K562 (cell line): Measurements from ENCODE around the gene POLR2H. TPM values are rescaled to one million over a fixed set of nuclear protein-coding genes. Genes with fewer than 3 reads are reported as not detected.
A peak's percentile ranks its signal among the peaks of the same experiment; 100 is the strongest.

Experiments
- CHD2 ChIP-seq: IDR thresholded peaks from 2 replicates; pipeline ENCODE4 v1.6.1; 2011; ENCODE audit warnings: low read depth, low read length
- CTBP1 ChIP-seq: fragments of 450-650 bp; IDR thresholded peaks from 2 replicates; pipeline ENCODE4 v1.6.1; 2016; ENCODE audit warnings: borderline replicate concordance
- CTCFL ChIP-seq: IDR thresholded peaks from 2 replicates; pipeline ENCODE4 v1.6.1; 2011; ENCODE audit warnings: borderline replicate concordance, low read depth, mild to moderate bottlenecking, moderate library complexity, low read length; ENCODE audit not compliant: insufficient read depth, poor library complexity, severe bottlenecking
- HNRNPLL ChIP-seq: fragments of 200-400 bp; formaldehyde crosslinking; IDR thresholded peaks from 2 replicates; pipeline ENCODE4 v1.6.1; 2017; ENCODE audit warnings: low read length, low read depth, mild to moderate bottlenecking; ENCODE audit not compliant: poor library complexity, severe bottlenecking
- MNT ChIP-seq, 2 experiments: fragments of 450-650 bp; conservative IDR thresholded peaks; 2 replicates each; pipeline ENCODE4 v1.6.1; 2017; ENCODE audit warnings: mild to moderate bottlenecking in 2 of 2, moderate library complexity in 2 of 2
- MTA2 ChIP-seq: fragments of 450-650 bp; IDR thresholded peaks from 2 replicates; pipeline ENCODE4 v1.6.1; 2016; ENCODE audit warnings: low read depth
- PKNOX1 ChIP-seq: fragments of 450-650 bp; IDR thresholded peaks from 2 replicates; pipeline ENCODE4 v1.6.1; 2016
- POU5F1 ChIP-seq: fragments of 150-350 bp; IDR thresholded peaks from 2 replicates; pipeline ENCODE4 v1.6.1; 2014; ENCODE audit warnings: borderline replicate concordance, low read length, low read depth, mild to moderate bottlenecking; ENCODE audit not compliant: partially characterized antibody
- RBM17 ChIP-seq: fragments of 200-400 bp; formaldehyde crosslinking; IDR thresholded peaks from 2 replicates; pipeline ENCODE4 v1.6.1; 2017; ENCODE audit warnings: low read depth, mild to moderate bottlenecking, low read length, borderline replicate concordance
- RHOXF2B ChIP-seq: fragments of 250-450 bp; sonication (Bioruptor Pico); conservative IDR thresholded peaks from 2 replicates; pipeline ENCODE4 v1.5.1; 2021
- SIN3A ChIP-seq, 2 experiments: fragments of 150-350 bp in 1 of 2; IDR thresholded peaks; 2 replicates each; pipeline ENCODE4 v1.6.1; 2011 to 2016; ENCODE audit warnings: borderline replicate concordance in 2 of 2, low read depth in 2 of 2, low read length in 2 of 2, mild to moderate bottlenecking in 2 of 2, moderate library complexity in 2 of 2; ENCODE audit not compliant: control insufficient read depth in 1 of 2
- SMAD4 ChIP-seq: fragments of 250-450 bp; sonication (Bioruptor Pico); conservative IDR thresholded peaks from 2 replicates; pipeline ENCODE4 v1.8.0; 2021; ENCODE audit warnings: inconsistent platforms, mild to moderate bottlenecking, moderate library complexity
- SNIP1 ChIP-seq: fragments of 450-650 bp; IDR thresholded peaks from 2 replicates; pipeline ENCODE4 v1.7.1; 2017; ENCODE audit warnings: low read depth, mild to moderate bottlenecking
- SRSF3 ChIP-seq: fragments of 200-400 bp; formaldehyde crosslinking; IDR thresholded peaks from 2 replicates; pipeline ENCODE4 v1.6.1; 2016; ENCODE audit warnings: mild to moderate bottlenecking, low read length, moderate library complexity; ENCODE audit not compliant: insufficient read depth
- TSC22D4 ChIP-seq: fragments of 450-650 bp; IDR thresholded peaks from 2 replicates; pipeline ENCODE4 v1.6.1; 2016; ENCODE audit warnings: missing genetic modification characterization, missing biosample characterization, control low read depth
- ZBTB7A ChIP-seq: IDR thresholded peaks from 2 replicates; pipeline ENCODE4 v1.6.1; 2011; ENCODE audit warnings: low read depth, mild to moderate bottlenecking, low read length, moderate library complexity, borderline replicate concordance; ENCODE audit not compliant: control insufficient read depth
- ZNF217 ChIP-seq: sonication (generic); formaldehyde crosslinking; IDR thresholded peaks from 2 replicates; pipeline ENCODE4 v1.8.0; 2022; ENCODE audit warnings: mild to moderate bottlenecking, missing genetic modification reagents
- ZNF592 ChIP-seq: fragments of 450-650 bp; IDR thresholded peaks from 2 replicates; pipeline ENCODE4 v1.6.1; 2017; ENCODE audit warnings: antibody characterized with exemption, mild to moderate bottlenecking
- ZNF764 ChIP-seq: fragments of 250-450 bp; sonication (Bioruptor Pico); IDR thresholded peaks from 2 replicates; pipeline ENCODE4 v1.4.0; 2020; ENCODE audit warnings: low read depth, mild to moderate bottlenecking, moderate library complexity
- polyA plus RNA-seq, 8 experiments: library from polyadenylated mRNA; depleted of rRNA in 4 of 8; stranded (reverse) in 5 of 8; unstranded in 3 of 8; fragments of >200 nt; fragmentation: Nextera tagmentation in 2 of 8; fragmentation: Illumina TruSeq in 1 of 8; extraction: Ambion mirVana in 2 of 8; extraction: Trizol in 1 of 8; gene quantifications; 2 replicates each; pipeline versions ENCODE4 v1.2.1 to v1.2.3, GENCODE V29; 2011 to 2014; ENCODE audit warnings: inconsistent platforms in 1 of 8, missing spikeins in 1 of 8
- total RNA-seq, 7 experiments: library from RNA; depleted of rRNA in 6 of 7; stranded (reverse); fragments of >200 nt in 6 of 7; fragmentation: Illumina TruSeq in 2 of 7; extraction: Trizol in 2 of 7; gene quantifications; 2 replicates each; pipeline versions ENCODE4 v1.2.1 to v1.2.3, GENCODE V29; 2011 to 2021; ENCODE audit warnings: low replicate concordance in 1 of 7

Gene POLR2H
- total and polyA plus RNA-seq, 9 of the 15 experiments (the other 6 are each of a cell fraction or from before 2014, with no cell fraction given): 128 to 512 (median 220) TPM

GRCh38 chr3:184361532-184361931 lies at the start of gene POLR2H, which contains the start of gene CLCN2 (continued):
- TF ChIP-seq PKNOX1: no peak
- TF ChIP-seq ZNF217 (CRISPR knock-in tag): no peak
- peak in 1 of 2 experiments; percentile 51; a peak in 2 of 4 replicates for TF ChIP-seq SIN3A (IDR thresholded peaks at IDR 0.05; ENCODE audit: borderline replicate concordance in 2 of 2, control insufficient read depth in 1 of 2, low read depth in 2 of 2, low read length in 2 of 2)
- no peak for TF ChIP-seq MTA2
- 0 out of 2 replicates have a peak, but pooled peaks have one; percentile 23 for TF ChIP-seq ZNF764 (CRISPR knock-in tag)
- no peak for TF ChIP-seq TSC22D4 (tag)
- TF ChIP-seq RHOXF2B (CRISPR knock-in tag): no peak
- TF ChIP-seq SNIP1: no peak
- TF ChIP-seq POU5F1: no peak
- TF ChIP-seq MNT (conservative IDR thresholded peaks at IDR 0.05): peak in 1 of 2 experiments; percentile 80; a peak in 3 of 4 replicates
- TF ChIP-seq CTCFL: peak; percentile 24
- TF ChIP-seq ZNF592: peak; percentile 51; the same call in 1 of the 2 replicates
- no peak for TF ChIP-seq SRSF3
- 0 out of 2 replicates have a peak, but pooled peaks have one; percentile 25 for TF ChIP-seq CTBP1
- TF ChIP-seq SMAD4 (CRISPR knock-in tag): 0 out of 2 replicates have a peak, but pooled peaks have one; percentile 22
- peak; percentile 96; the same call in 1 of the 2 replicates for TF ChIP-seq ZBTB7A
- TF ChIP-seq RBM17: no peak
- TF ChIP-seq HNRNPLL: peak; percentile 92
- no peak for TF ChIP-seq CHD2
